HEK293T (cell line): ENCODE results near the gene TMEM86B.

Experiments
- BHLHE40 ChIP-seq: fragments of 450-650 bp; IDR thresholded peaks from 2 replicates; pipeline ENCODE4 v1.6.1; 2016; ENCODE audit warnings: mild to moderate bottlenecking, moderate library complexity, borderline replicate concordance
- CTBP1 ChIP-seq: fragments of 450-650 bp; IDR thresholded peaks from 2 replicates; pipeline ENCODE4 v1.6.1; 2016; ENCODE audit warnings: borderline replicate concordance
- FOXK2 ChIP-seq: fragments of 450-650 bp; IDR thresholded peaks from 2 replicates; pipeline ENCODE4 v1.6.1; 2016; ENCODE audit warnings: mild to moderate bottlenecking
- HDGF ChIP-seq: fragments of 450-650 bp; IDR thresholded peaks from 2 replicates; pipeline ENCODE4 v1.6.1; 2017; ENCODE audit warnings: antibody characterized with exemption, borderline replicate concordance
- NFRKB ChIP-seq: fragments of 450-650 bp; IDR thresholded peaks from 2 replicates; pipeline ENCODE4 v1.6.1; 2016; ENCODE audit warnings: mild to moderate bottlenecking, moderate library complexity
- SP1 ChIP-seq: fragments of 450-650 bp; IDR thresholded peaks from 2 replicates; pipeline ENCODE4 v1.6.1; 2017
- ZNF384 ChIP-seq: fragments of 450-650 bp; IDR thresholded peaks from 2 replicates; pipeline ENCODE4 v1.6.1; 2016

DNA sequence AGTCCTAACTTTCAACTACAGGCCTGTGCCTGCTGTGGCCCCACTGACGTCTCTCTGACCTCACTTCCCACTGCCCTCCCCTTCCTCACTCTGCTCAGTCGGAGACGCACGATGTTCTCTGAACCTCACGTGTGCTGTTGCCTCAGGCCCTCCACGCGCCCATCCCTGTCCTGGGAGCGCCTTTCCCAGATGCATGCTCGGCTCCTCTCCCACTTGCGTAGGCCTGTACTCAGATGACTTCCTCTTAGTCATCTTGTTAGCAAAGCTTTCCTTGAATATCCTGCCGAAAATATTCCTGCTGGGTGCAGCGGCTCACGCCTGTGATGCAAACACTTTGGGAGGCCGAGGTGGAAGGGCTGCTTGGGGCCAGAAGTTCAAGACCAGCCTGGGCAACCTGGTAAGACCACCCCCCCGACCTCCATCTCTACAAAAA lies 39.1 kb downstream of the TMEM86B start:
- no peak for TF ChIP-seq SP1
- TF ChIP-seq BHLHE40 = no peak
- no peak for TF ChIP-seq FOXK2
- TF ChIP-seq HDGF = no peak
- TF ChIP-seq CTBP1 = no peak
- no peak for TF ChIP-seq ZNF384
- TF ChIP-seq NFRKB = no peak
